Keratinocyte (primary cell): Measurements from ENCODE around the gene CYB5A. TPM values are rescaled to one million over a fixed set of nuclear protein-coding genes. Genes with fewer than 3 reads are reported as not detected.

Experiments
- DNase-seq: peaks from one replicate; pipeline ENCODE4 v3.0.0-alpha.2; 2011; ENCODE audit warnings: low read depth, missing footprints, low spot score
- FAIRE-seq: peaks from 2 replicates; lab custom pipeline; 2011; peaks lifted over from hg19 to GRCh38; lab: Jason Lieb, UNC
- H2AFZ ChIP-seq: 2 replicates; pipeline ENCODE4 v1.6.0; 2012; ENCODE audit warnings: low read length, control low read depth, inconsistent platforms; ENCODE audit not compliant: control insufficient read depth
- H3K27ac ChIP-seq: 2 replicates; pipeline ENCODE4 v1.5.1; 2011; ENCODE audit warnings: low read length; ENCODE audit not compliant: control insufficient read depth, insufficient read depth
- H3K27me3 ChIP-seq: 3 replicates; pipeline ENCODE4 v1.6.0; 2011; ENCODE audit warnings: low read length; ENCODE audit not compliant: control insufficient read depth, insufficient read depth; ENCODE audit errors: extremely low read depth
- H3K36me3 ChIP-seq, 2 experiments: 2 replicates in 1 of 2; 3 replicates in 1 of 2; pipeline ENCODE4 v1.5.1; 2011; ENCODE audit warnings: low read length in 2 of 2, mild to moderate bottlenecking in 1 of 2; ENCODE audit not compliant: control insufficient read depth in 2 of 2, insufficient read depth in 2 of 2; ENCODE audit errors: extremely low read depth in 1 of 2
- H3K4me1 ChIP-seq: 3 replicates; pipeline ENCODE4 v1.5.1; 2011; ENCODE audit warnings: low read length; ENCODE audit not compliant: control insufficient read depth, insufficient read depth; ENCODE audit errors: extremely low read depth
- H3K4me2 ChIP-seq: 3 replicates; pipeline ENCODE4 v1.6.0; 2011; ENCODE audit warnings: low read depth, low read length; ENCODE audit not compliant: control insufficient read depth, insufficient read depth; ENCODE audit errors: extremely low read depth
- H3K4me3 ChIP-seq, 3 experiments: fragments of 200-600 bp in 1 of 3; sonication (generic) in 1 of 3; 2 replicates in 2 of 3; 3 replicates in 1 of 3; pipeline ENCODE4 v1.5.1; 2011 to 2016; ENCODE audit warnings: low read length in 3 of 3, mild to moderate bottlenecking in 3 of 3, control low read depth in 2 of 3, inconsistent platforms in 1 of 3, low read depth in 1 of 3, mixed read lengths in 1 of 3, mixed run types in 1 of 3, moderate library complexity in 1 of 3; ENCODE audit not compliant: control insufficient read depth in 2 of 3, insufficient read depth in 2 of 3; ENCODE audit errors: extremely low read depth in 1 of 3
- H3K79me2 ChIP-seq: 2 replicates; pipeline ENCODE4 v1.6.0; 2012; ENCODE audit warnings: low read length; ENCODE audit not compliant: control insufficient read depth, insufficient read depth
- H3K9ac ChIP-seq: 3 replicates; pipeline ENCODE4 v1.6.0; 2011; ENCODE audit warnings: low read length; ENCODE audit not compliant: control insufficient read depth, insufficient read depth; ENCODE audit errors: extremely low read depth
- H3K9me1 ChIP-seq: 3 replicates; pipeline ENCODE4 v1.6.0; 2011; ENCODE audit warnings: low read length; ENCODE audit not compliant: control insufficient read depth, insufficient read depth; ENCODE audit errors: extremely low read depth
- H3K9me3 ChIP-seq: 2 replicates; pipeline ENCODE4 v1.5.1; 2012; ENCODE audit warnings: low read depth, low read length; ENCODE audit not compliant: control insufficient read depth
- H4K20me1 ChIP-seq: 3 replicates; pipeline ENCODE4 v1.6.0; 2011; ENCODE audit warnings: low read length; ENCODE audit not compliant: control insufficient read depth, insufficient read depth; ENCODE audit errors: extremely low read depth
- CTCF ChIP-seq, 3 experiments: IDR thresholded peaks in 1 of 3; conservative IDR thresholded peaks in 1 of 3; optimal IDR thresholded peaks in 1 of 3; 2 replicates in 2 of 3; 3 replicates in 1 of 3; pipeline versions ENCODE3 to v1.5.1; 2011; ENCODE audit warnings: low read length in 3 of 3, mild to moderate bottlenecking in 3 of 3, moderate library complexity in 2 of 3, control low read depth in 1 of 3, inconsistent platforms in 1 of 3; ENCODE audit not compliant: insufficient read depth in 2 of 3; ENCODE audit errors: extremely low read depth in 1 of 3
- EZH2 ChIP-seq: IDR thresholded peaks from one replicate; pipeline ENCODE4 v1.6.1; 2012; ENCODE audit warnings: inconsistent platforms, mild to moderate bottlenecking, low read length, moderate library complexity
- dilution Hi-C: fragments of 300-500 bp; cut with MboI; formaldehyde crosslinking; loops from one replicate; pipeline ENCODE4 v1.7.0; 2020; ENCODE audit warnings: low sequenced_read_pairs; ENCODE audit not compliant: extremely low pct_ligation_motif_present
- polyA plus RNA-seq, 5 experiments: library from polyadenylated mRNA; depleted of rRNA in 3 of 5; stranded (reverse) in 3 of 5; stranded (forward) in 1 of 5; unstranded in 1 of 5; fragments of >200 nt; gene quantifications; 1 replicate in 1 of 5; 2 replicates in 3 of 5; 3 replicates in 1 of 5; pipeline versions ENCODE4 v1.2.1 to v1.2.3, GENCODE V29; 2011 to 2012; ENCODE audit warnings: missing spikeins in 2 of 5, low read depth in 1 of 5, low replicate concordance in 1 of 5

The CYB5A gene
- polyA plus RNA-seq, 1 donor (not counting 4 experiments of a cell fraction or from before 2014, with no cell fraction given), result 49.4 TPM

- DNase-seq (no peak), FAIRE-seq (peak; percentile 60)
- no peaks in the 10 kb centered on the region for H4K20me1 ChIP-seq
- H3K27me3 ChIP-seq, result no peaks in the 10 kb centered on the region
- dilution Hi-C loops, result no loop called here
- H3K4me2 ChIP-seq, result no peak overlapping the region
- H3K79me2 ChIP-seq, result no peaks in the 10 kb centered on the region
- TF ChIP-seq CTCF (optimal IDR thresholded peaks at IDR 0.05 in 1 of 3, IDR thresholded peaks at IDR 0.05 in 1 of 3, conservative IDR thresholded peaks at IDR 0.05 in 1 of 3; ENCODE audit: extremely low read depth in 1 of 3, insufficient read depth in 2 of 3, low read length in 3 of 3), result no peak
- no peak for TF ChIP-seq EZH2
- no peaks in the 10 kb centered on the region for H3K36me3 ChIP-seq
- no peak overlapping the region for H3K4me3 ChIP-seq
- peaks cover 2% of the 10 kb centered on the region for H3K4me1 ChIP-seq
- no peaks in the 10 kb centered on the region for H3K9me1 ChIP-seq
- no peak overlapping the region for H3K27ac ChIP-seq
- H3K9ac ChIP-seq, result no peak overlapping the region
- no peak overlapping the region for H2AFZ ChIP-seq
- H3K9me3 ChIP-seq, result no peaks in the 10 kb centered on the region
These were observed 20.1 kb downstream of the CYB5A start for GRCh38 chr18:74271635-74272034.

- Histone ChIP-seq H3K4me1 (peaks cover 2% of the 10 kb centered on the region), H3K27ac (no peak overlapping the region), H3K4me2 (peak overlapping the region; percentile 23), H3K9me3 (no peaks in the 10 kb centered on the region), H3K9ac (no peak overlapping the region), H2AFZ (no peak overlapping the region), H3K36me3 (no peaks in the 10 kb centered on the region), H4K20me1 (no peaks in the 10 kb centered on the region), H3K27me3 (no peaks in the 10 kb centered on the region), H3K4me3 (no peak overlapping the region), H3K79me2 (no peaks in the 10 kb centered on the region), H3K9me1 (no peaks in the 10 kb centered on the region)
- DNase-seq (no peak), FAIRE-seq (peak; percentile 5)
- TF ChIP-seq EZH2, result no peak
- TF ChIP-seq CTCF (optimal IDR thresholded peaks at IDR 0.05 in 1 of 3, IDR thresholded peaks at IDR 0.05 in 1 of 3, conservative IDR thresholded peaks at IDR 0.05 in 1 of 3; ENCODE audit: extremely low read depth in 1 of 3, insufficient read depth in 2 of 3, low read length in 3 of 3), result no peak
- dilution Hi-C loops, result no loop called here
These were observed 22.7 kb downstream of the CYB5A start for GRCh38 chr18:74268933-74269620.
